Stimulated activated CD8-positive, alpha-beta memory T cell treated with anti-CD3 and anti-CD28 coated beads, Interleukin-12 subunit alpha, Interleukin-12 subunit beta, amount 100 ng/mL, for 4 hours (primary cell): Measurements from ENCODE around the gene MTUS2.

Experiments
- DNase-seq: peaks from one replicate; pipeline ENCODE4 v3.0.0-alpha.2; 2020; ENCODE audit warnings: low read depth

MTUS2 gene

DNA sequence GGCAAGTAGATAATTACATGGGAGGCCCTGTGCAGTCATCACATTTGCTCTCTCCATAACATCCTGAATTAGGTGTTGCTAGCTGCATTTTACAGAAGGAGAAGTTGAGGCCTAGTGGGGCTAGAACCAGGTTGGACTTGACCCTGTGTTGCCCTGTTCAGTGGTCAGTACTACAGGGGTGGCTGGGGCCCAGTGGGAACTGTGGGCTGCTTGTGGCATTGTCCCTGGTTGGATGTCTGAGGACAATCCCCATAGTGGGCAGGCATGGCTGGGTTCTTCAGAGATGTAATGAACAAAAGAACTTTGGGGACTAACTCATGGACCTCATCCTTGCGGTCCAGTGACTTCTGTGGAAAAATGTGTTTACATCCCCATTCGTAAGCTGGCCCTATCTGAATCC lies 38.9 kb downstream of the MTUS2 start:
- DNase-seq = no peak

DNA sequence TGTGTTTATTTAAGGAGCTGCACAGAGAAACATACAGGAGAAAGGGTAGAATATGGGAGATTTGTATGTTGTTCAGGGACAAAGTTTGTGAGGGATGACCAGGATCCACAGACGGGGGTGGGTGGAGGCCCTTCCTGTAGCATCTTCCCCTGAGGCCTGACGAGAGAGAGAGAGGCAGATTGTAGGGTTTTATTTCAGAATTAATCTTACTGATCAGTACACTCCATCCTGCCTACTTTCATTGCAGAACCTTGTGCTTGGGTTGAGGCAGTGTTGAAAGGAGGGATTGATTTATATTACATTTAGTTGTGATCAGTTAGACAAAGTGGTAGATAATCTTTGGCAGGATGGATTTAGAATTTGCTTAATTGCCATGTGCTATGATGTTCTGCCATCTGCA lies 39.6 kb downstream of the MTUS2 start:
- DNase-seq = no peak

- DNase-seq = no peak
Measured at GRCh38 chr13:28864544-28864943, 44.4 kb downstream of the MTUS2 start.

DNA sequence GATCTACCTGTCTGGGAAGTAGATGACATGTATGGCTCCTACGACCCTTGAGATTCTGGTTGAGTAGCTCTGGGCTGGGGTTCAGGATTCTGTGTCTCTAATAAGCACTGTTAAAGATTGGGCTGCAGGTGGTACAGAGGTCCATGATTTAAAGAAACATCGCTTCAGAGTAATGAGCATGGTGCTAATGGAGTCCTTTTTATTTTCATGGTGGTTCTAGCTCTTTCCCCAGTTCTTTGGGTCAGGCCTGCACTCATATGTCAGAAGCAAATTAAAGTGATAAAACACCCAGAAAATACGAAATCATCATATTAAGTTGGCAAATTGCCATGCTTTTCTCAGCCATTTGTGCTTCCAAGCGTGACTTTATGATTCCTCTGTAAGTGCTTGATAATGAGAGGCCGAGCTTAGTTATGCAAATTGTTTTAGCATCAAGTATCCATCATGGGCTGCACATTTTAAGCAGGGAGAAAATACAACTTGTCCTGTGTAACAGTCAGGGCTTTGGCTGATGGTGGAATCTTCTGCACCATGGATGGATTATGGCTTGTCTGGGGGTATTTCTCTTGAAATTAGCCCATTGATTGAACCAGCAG lies 45.1 kb downstream of the MTUS2 start:
- DNase-seq = no peak

DNA sequence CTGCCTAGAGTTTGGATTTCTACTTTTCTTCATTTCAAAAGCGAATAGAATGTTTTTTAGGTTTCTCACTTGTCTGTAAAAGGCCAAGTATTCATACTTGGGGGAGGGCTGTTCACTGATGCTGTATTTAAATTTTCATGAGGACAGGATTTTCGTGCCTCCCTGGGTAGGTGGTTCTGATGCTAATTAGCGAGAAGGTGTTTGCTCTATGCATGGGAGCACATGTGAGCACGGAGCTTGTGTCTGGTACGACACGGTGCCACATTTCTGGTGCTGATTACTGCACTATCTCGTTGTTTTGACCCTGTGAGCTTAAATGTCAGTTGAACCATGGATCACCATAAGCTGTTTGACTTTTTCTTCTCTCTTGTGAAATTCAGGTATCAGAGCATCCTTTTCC lies 45.8 kb downstream of the MTUS2 start:
- DNase-seq = no peak

DNA sequence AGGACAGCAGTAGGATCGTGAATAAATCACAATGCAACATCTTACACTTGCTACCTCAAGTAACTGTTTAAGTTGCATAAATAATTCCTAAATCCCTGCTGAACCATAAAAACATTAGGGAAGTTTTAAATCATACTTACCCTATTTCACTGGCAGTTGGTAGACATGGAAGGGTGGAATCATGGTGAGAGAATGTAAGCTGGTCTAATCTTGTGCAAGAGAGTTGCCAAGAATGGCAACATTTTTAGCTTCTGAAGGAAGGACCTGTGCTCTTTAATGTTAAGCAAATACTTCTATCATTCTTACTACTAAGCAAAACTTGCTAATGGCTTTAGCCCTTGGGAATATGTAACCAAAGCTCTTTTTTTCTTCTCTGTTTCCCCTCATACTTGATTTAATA lies 46.8 kb downstream of the MTUS2 start:
- no peak for DNase-seq

DNA sequence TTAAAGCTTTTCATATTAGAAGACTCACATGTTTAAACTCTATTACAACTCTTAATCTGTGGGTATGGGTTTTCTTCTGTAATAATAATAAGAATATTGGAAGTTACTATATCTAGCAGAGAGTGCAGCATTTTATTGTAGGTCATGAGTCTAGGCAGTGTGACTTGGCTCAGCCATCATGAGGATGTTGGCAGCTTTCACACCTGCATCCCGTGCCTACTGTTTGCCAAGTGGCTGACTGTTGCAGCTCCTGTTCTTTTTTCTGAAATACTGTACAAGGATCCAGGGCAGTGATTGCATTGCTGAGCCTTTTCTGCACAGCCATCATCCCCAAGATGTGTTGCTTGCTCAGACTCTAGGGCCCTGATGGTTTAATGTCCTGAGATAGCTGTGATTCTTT lies 47.4 kb downstream of the MTUS2 start:
- no peak for DNase-seq

- DNase-seq = no peak
Measured at GRCh38 chr13:28872427-28873176, 52.5 kb downstream of the MTUS2 start.

- DNase-seq = no peak
Measured at GRCh38 chr13:28875846-28876615, 55.9 kb downstream of the MTUS2 start.

DNA sequence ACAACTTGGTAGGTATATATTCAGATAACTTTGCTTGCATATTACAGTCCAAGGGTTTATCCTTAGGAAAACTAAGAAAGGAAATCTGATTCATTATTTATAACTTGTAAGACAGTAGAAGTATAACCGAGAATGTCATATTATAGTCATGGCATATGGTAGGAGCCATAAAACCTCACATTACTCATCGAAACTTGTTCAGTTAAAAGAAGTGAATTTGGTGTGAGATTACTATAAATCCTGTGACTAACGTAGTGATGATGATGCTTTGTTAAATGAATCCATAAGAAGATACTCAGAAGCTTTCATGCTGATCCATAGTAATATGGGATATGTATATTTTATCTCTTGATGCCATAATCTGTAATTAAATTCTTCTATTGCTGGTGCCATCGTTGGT lies 57.3 kb downstream of the MTUS2 start:
- no peak for DNase-seq

GRCh38 chr13:28885181-28885580 lies 65.0 kb downstream of the MTUS2 start:
- DNase-seq = no peak

DNA sequence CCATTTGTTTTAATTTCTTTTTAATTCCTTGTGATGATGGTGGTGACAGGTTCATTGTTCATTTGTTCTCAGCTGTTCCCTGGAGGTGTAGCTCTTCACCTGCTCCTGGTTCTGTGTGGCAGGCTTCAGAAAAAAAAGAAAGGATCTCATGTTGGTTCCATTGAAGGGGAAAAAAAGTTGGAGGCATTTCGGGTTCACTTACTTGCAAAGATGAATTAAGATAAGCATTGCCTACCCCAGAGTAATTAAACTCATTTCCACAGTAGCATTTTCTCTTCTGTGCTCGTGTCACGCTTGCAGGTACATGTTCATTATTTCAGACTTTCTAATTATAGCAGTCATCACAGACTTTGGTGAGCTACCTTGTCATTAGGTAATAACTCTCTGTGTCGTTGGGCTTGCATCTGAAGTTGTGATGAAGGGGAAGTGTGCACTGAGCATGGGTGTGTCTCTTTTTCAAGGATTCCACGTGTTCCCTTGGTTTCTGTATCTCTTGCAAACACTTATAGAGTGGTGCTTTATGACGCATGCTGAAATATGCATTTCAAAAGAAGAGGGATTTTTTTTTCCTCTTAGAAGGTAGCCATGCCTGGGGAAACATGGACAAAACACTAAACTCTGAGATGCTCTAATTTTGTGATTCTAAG lies 69.1 kb downstream of the MTUS2 start:
- DNase-seq = no peak

DNA sequence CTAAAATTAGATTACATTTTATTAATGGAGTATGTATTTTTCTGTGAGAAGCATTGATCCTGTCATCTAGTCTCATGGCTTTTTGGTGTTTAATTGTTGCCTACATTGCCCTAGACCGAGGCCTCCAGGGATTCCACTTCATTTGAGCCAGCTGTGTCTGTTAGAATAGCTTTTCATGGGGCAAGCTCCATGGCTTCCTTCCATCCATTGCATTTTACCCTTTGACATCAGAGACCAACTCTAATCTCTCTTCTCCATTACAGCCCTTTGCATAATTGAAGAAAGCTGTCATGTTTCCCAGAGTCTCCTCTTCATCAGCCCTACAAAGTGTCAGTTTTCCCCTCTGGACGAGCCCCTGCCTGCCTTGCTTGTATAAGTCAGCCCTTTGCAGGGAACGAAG lies 70.6 kb downstream of the MTUS2 start:
- no peak for DNase-seq

GRCh38 chr13:28918030-28918429 lies 97.9 kb downstream of the MTUS2 start:
- no peak for DNase-seq

- DNase-seq = no peak
Measured at GRCh38 chr13:28922341-28922740, 102.2 kb downstream of the MTUS2 start.

DNA sequence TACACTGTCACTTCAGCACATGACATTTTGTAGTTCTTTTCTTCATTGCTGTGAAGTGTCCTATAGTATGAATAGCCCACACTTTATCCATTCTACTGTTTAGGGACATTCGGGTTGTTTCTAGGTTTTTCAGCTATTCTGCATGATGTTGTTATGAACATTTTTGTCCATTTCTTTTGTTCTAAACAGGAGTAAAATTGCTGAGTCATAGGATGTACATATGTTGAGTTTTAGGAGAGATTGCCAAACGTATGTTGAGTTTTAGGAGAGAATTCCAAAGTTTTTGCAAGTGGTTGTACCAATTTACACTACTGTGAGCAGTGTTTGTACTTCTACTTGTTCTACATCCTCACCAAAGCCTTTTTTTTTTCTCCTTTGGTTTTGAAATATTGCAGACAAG lies 115.0 kb downstream of the MTUS2 start:
- no peak for DNase-seq

- no peak for DNase-seq
Measured at GRCh38 chr13:28942906-28943305, 122.8 kb downstream of the MTUS2 start.

DNA sequence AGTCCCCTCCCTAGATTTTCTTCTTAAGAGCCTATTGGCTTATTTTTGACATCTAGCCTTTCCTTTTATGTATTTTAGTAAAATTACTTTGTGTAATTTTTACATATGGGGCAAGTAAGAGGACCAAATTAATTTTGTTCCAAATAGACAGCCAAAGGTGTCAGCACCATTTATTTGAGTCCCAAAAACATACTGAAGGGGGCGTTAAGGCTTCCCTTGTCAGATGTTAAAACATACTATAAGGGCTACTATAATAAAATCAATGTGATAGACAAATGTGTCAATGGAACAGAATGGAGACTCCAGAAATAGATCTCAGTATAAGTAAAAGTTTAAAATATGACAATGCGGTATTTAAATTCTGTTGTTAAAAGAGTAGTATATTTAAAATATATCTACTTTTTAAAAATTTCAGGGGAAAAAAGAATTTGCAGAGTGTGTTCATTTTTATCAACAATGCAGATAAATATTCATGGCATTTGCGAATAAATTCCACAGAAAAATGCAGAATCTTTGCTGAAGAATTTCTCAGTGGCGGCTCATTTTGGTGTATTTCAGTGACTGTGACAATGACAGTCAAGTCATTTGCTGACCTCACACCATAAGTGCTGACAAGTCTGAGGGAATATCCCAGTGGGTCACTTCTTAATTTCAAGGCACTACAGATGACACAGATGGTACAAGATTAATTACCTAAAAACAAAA lies 133.7 kb downstream of the MTUS2 start:
- no peak for DNase-seq

- DNase-seq = no peak
Measured at GRCh38 chr13:28954419-28954725, 134.2 kb downstream of the MTUS2 start.

GRCh38 chr13:28954810-28955209 lies 134.7 kb downstream of the MTUS2 start:
- no peak for DNase-seq

DNA sequence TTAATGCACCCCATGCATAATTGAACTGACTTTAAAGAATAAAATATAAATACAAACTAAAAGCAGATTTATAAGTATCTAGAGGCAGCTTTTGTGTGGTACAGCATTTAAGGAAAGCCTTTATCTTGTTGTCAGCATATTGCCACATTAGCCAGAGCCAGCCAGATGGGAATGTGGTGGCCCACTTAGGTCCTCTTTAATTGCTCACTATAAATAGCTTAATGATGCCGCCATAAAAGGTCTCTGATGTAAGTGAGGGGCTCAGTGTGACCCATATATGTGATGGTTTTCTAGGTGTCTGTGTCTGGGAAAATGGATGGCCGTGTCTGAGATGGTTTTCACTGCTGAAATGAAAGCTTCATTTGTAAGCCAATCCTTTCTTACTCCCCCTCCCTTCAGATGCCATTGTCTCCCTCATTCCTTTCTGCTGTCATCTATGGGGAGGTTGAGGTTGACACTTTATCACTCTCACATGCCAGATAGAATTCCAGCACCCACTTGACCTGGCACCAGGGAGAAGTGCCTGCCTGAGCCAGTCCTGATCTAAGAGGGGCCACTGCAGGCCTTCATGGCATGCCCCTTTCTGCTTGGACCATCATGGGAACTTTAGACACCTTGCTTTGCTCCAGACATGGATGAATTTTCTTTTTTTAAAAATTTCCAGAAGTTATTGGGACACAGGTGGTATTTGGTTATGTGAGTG lies 135.3 kb downstream of the MTUS2 start:
- DNase-seq = no peak

- DNase-seq = no peak
Measured at GRCh38 chr13:28958018-28958417, 137.9 kb downstream of the MTUS2 start.
